HG03095 (cell line): ENCODE measurements around the gene PNN.
A peak's percentile ranks its signal among the peaks of the same experiment; 100 is the strongest.
"Not testable (repeated sequence)": the region's sequence is repeated elsewhere in the genome, so short reads cannot be mapped to it uniquely, and the experiment has no call there.

Experiments
- ATAC-seq: cut with Tn5 transposase; IDR thresholded peaks from one replicate; pipeline ENCODE4 v1.9.1; 2021; ENCODE audit warnings: moderate library complexity; ENCODE audit not compliant: unreplicated experiment

Gene PNN

DNA sequence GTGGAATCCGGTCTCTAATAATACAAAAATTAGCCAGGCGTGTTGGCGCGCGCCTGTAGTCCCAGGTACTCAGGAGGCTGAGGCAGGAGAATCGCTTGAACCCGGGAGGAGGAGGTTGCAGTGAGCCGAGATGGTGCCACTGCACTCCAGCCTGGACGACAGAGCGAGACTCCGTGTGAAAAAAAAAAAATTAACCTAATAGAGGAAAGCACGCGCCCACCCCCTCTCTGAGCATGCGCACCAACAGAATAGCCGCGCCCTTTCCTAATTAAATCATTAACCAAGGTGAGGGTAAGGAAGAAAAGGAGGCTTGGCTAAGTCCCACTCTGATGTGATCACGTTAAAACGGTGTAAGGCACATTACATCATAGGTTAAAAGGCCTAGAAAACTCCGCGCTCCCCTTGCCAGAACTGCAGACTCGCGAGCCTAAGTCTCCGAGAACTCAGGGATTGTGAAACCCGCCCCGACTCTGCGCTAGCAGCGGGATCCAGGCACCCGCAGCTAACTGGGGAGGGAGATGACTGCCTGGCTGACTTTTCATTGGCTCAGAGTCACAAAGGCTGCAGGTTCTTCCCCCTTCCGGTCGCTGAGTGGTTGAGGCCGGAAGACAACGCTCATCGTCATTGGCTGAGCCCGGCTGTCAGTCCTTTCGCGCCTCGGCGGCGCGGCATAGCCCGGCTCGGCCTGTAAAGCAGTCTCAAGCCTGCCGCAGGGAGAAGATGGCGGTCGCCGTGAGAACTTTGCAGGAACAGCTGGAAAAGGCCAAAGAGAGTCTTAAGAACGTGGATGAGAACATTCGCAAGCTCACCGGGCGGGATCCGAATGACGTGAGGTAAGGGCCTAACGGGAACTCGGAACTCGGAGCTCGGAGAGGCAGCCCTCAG is at the start of gene PNN:
PNN (plus strand) TSS at position 695 of the 885 bp plus-strand sequence; CDS start at position 721, 26 bp downstream.
- ATAC-seq = peak; percentile 90

GRCh38 chr14:39137835-39138234 is 37.2 kb upstream of the PNN start:
- ATAC-seq = not testable (repeated sequence)

- no peak for ATAC-seq
These were observed 36.6 kb upstream of the PNN start for GRCh38 chr14:39138440-39138839.

DNA sequence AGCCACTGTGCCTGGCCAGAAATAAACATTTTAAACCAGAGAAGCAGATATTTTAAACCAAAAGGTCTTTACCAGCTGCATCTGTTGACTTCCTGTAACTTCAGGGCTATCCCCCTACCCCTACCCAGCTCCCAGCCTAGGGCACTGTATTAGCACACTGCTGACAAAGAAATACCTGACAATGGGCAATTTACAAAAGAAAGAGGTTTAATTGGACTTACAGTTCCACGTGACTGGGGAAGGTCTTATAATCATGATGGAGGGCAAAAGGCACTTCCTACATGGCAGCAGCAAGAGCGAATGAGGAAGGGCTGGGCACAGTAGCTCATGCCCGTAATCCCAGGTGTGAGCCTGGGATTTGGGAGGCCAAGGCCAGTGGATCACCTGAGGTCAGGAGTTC is 34.9 kb upstream of the PNN start:
- ATAC-seq = no peak

GRCh38 chr14:39141623-39142022 is 33.4 kb upstream of the PNN start:
- not testable (repeated sequence) for ATAC-seq

DNA sequence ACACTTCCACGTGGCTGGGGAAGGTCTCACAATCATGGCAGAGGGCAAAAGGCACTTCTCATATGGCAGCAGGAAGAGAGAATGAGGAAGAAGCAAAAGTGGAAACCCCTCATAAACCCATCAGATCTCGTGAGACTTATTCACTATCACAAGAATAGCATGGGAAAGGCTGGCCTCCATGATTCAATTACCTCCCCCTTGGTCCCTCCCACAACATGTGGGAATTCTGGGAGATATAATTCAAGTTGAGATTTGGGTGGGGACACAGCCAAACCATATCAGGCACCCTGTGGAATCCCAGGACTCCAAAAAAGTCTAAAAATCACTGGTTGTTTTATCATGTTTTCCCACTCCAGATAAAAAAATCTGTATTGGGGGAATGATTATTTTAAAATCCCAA is 31.8 kb upstream of the PNN start:
- ATAC-seq = not testable (repeated sequence)

DNA sequence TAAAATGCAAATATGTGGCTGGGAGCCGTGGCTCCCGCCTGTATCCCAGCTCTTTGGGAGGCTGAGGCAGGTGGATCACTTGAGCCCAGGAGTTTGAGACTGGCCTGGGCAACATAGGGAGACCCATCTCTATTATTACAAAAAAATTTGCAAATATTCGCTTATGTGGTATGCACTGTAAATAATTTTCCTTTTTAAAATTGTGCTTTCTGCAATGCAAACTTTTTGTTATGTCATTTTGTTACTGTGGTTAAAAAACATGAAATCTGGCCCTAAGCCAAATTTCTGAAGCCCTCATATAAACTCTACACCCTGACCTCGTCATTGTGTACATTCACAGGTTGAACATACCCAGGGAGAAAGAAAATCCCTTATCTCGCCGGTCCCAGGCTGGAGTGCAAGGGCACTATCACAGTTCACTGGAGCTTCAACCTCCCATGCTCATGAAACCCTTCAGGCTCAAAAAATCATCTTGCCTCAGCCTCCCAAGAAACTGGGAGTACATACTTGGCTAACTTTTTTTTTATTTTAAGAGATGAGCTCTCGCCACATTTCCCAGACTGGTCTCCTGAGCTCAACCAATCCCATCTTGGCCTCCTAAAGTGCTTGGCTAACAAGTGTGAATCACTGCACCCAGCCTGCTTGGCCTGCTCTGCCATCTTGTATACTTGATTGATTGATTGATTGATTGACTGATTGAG is 29.6 kb upstream of the PNN start:
- no peak for ATAC-seq

GRCh38 chr14:39154594-39155189 is 20.4 kb upstream of the PNN start:
- no peak for ATAC-seq

GRCh38 chr14:39157491-39157890 is 17.6 kb upstream of the PNN start:
- ATAC-seq = no peak

DNA sequence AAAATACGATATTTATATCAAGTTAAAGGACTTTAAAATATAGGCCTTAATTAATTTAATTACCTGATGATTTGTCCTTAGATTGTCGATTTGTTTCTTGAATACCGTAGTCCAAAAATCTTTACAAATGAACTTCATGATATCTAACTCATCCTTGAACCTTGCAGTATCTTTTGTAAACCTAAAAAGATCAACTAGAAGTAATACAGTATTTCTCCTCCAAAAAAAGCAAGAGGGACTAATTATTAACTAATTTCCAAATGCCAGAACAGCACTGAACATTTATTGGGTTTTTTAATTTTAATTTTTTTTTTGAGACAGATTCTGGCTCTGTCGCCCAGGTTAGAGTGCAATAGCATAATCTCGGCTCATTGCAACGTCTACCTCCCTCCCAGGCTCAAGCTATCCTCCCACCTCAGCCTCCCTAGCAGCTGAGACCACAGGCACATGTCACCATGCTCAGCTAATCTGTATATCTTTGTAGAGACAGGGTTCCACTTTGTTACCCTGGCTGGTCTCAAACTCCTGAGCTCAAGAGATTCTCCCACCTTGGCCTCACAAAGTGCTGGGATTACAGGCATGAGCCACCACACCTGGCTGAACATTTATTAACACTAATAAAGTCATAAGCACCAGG is 16.7 kb upstream of the PNN start:
- no peak for ATAC-seq

DNA sequence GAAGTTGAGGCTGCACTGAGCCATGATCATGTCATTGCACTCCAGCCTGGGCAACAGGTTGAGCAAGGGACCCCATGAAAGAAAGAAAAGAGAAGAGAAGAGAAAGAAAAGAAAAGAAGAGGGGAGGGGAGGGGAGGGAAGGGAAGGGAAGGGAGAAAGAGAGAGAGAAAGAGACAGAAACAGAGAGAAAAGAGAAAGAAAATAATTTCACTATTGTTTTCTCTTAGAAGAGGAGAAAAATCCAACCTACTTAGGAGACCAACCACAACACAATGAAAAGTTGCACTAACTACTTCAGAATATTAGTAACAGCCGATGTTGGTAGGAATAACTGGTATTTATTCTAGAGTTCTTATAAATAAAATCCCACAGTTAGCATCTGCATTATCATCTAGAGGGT is 14.6 kb upstream of the PNN start:
- no peak for ATAC-seq

GRCh38 chr14:39167797-39168320 is 7.2 kb upstream of the PNN start:
- ATAC-seq = not testable (repeated sequence)

DNA sequence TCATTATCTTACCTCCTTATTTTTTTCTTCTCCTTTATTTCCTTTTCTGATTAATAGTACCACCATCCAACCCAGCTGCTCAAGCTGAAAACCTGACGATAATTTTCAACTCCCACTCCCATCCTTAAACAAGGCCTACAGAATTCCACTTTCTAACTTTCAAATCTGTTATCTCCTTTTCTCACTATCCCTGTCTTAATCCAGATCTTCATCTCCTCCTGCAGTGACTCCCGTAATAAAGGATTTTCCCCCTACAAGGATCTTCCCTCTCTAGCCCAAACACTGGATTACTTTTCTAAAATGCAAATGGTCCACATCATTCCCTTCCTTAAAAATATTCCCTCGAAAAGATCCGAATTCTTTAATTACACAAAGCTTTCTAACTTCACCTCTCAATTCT is 6.5 kb upstream of the PNN start:
- no peak for ATAC-seq

- peak; percentile 4 for ATAC-seq
These were observed 5.5 kb upstream of the PNN start for GRCh38 chr14:39169541-39169900.

DNA sequence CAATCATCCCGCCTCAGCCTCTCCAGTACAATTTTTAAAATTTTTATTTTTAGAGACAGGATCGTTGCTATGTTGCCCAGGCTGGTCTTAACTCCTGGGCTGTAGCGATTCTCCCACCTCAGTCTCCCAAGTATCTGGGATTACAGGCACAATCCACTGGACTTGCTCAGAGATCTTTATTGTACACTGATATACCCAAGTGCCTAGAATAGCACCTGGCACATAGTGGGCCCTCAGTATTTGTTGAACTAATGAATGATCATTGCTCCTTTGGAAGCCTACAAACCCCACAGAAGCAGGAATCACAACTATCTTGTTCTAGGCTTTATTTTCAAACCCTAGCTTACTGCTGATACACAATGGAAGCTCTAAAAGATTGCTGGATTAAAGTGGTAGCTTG is 1.9 kb upstream of the PNN start:
- ATAC-seq = no peak

- peak; percentile 3 for ATAC-seq
These were observed 600 bp downstream of the PNN start for GRCh38 chr14:39175445-39176262.

DNA sequence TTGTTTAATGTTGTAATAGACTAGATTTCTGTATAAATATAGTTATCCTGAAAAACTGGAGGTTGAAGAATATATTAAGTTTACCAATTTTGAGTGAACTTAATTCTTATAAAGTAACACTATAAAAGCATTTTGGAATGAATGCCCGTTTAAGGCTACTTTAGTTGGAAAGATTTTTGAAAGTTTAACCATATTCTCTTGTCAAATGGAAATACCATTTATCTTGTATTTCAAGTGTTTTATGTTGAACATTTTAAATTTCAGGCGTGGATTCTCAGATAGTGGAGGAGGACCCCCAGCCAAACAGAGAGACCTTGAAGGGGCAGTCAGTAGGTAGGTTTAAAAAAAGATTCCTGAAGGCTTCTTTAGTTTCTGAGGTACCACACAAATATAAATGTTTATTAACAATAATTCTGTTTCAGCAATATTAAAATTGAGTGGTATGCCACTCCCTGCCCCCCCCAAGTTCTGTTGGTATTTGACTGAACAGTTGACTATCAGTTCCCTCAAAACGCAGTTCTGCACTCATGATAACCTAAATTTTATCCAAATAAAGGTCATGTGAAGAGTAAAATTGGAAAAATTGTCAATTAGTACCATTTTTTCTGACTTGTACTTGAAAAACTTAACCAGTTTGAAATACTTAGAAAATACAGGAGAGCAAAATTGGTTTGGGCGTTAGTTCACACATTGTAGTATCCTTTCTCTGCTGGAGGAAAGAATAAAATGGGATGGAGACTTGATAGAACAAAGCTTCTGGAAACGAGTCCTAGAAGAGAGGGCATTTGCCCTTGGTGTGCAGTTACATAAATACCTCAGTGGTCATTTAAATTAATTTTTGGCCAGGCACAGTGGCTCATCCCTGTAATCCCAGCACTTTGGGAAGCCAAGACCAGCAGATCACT is 1.5 kb downstream of the PNN start:
- ATAC-seq = no peak

- ATAC-seq = no peak
These were observed 2.1 kb downstream of the PNN start for GRCh38 chr14:39177168-39177545.

DNA sequence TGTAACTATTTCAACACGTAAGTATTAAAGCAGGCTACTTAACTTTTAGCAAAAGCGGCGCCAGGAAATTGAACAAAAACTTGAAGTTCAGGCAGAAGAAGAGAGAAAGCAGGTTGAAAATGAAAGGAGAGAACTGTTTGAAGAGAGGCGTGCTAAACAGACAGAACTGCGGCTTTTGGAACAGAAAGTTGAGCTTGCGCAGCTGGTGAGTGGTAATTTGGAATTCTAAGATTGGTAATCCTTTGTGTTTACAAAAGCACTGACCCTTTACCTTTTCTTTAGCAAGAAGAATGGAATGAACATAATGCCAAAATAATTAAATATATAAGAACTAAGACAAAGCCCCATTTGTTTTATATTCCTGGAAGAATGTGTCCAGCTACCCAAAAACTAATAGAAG is 4.0 kb downstream of the PNN start:
- no peak for ATAC-seq
